Measurements from ENCODE around the gene KLK1.

DNA sequence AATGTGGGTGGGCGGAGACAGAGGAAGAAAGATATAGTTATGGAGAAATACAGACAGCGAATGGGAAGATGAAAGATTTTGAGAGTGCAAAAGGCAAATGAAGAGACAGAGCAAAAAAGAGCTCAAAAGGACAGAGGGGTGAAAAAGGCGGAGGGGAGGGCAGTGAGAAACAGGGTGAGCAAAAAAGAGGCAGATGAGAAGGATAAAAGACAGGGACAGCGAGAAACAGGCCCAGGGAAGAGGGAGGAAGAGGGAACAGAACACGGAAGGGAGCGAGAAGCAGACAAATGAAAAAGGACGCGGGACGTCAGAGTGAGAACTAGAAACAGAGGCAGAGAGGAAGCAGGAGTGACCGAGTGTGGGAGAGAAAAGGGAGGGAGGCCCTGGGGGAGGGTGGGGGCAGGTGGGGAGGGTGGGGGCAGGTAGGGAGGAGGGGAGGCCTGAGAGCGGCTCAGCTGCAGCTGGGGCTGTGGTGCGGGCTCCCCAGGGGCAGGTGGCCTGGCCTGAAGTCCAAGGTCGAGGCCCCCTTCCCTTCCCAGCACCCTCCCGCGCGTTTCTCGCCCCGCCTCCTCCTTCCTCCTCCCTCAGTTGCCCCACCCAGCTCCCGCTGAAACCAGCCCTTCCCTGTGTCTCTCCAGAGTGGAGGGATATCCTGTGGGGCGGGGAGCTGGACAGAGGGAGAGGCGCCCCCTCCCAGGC, 2.9 kb downstream of the KLK1 start:
- TF ChIP-seq CTCF (IDR thresholded peaks at IDR 0.05; ENCODE audit: low read depth, low read length) (no peak), EZH2phosphoT487 (IDR thresholded peaks at IDR 0.05; ENCODE audit: low read depth) (no peak)
